ENCODE measurements around the gene SETBP1. TPM values are rescaled to one million over a fixed set of nuclear protein-coding genes. Genes with fewer than 3 reads are reported as not detected.

Gene SETBP1
- total RNA-seq, 1 donor from 2014 or later, result 12.0 TPM

- Histone ChIP-seq H3K4me2 (no peak overlapping the region), H3K36me3 (no peaks in the 10 kb centered on the region), H3K27me3 (no peaks in the 10 kb centered on the region), H3K9me3 (ENCODE audit: low read depth) (no peaks in the 10 kb centered on the region), H3K27ac (no peak overlapping the region), H3K9ac (no peak overlapping the region), H4K20me1 (ENCODE audit: low read depth) (no peaks in the 10 kb centered on the region), H3F3A (ENCODE audit: low read depth) (no peaks in the 10 kb centered on the region), H3K4me1 (peaks cover 39% of the 10 kb centered on the region), H2AFZ (replicated peaks) (no peak overlapping the region), H3K79me2 (ENCODE audit: low read depth) (no peaks in the 10 kb centered on the region), H3K4me3 (no peak overlapping the region)
- H3K27ac Mint-ChIP-seq, result no peak overlapping the region
- no peaks in the 10 kb centered on the region for H3K27me3 Mint-ChIP-seq (ENCODE audit: insufficient read depth, low read depth)
- no peak overlapping the region for H3K4me3 Mint-ChIP-seq
- TF ChIP-seq CTCF (IDR thresholded peaks at IDR 0.05) (no peak), EZH2phosphoT487 (IDR thresholded peaks at IDR 0.05) (no peak), EZH2 (IDR thresholded peaks at IDR 0.05) (no peak)
- H3K9me3 Mint-ChIP-seq, result no peaks in the 10 kb centered on the region
- no peak for DNase-seq (ENCODE audit: low spot score)
- peaks cover 66% of the 10 kb centered on the region for H3K4me1 Mint-ChIP-seq
- peaks cover 15% of the 10 kb centered on the region for H3K36me3 Mint-ChIP-seq
Measured at GRCh38 chr18:44793685-44794084, 113.0 kb downstream of the SETBP1 start.

- Histone ChIP-seq H3K27ac (no peak overlapping the region), H2AFZ (replicated peaks) (no peak overlapping the region), H3K9me3 (ENCODE audit: low read depth) (no peaks in the 10 kb centered on the region), H3K4me2 (no peak overlapping the region), H3K4me3 (no peak overlapping the region), H3K4me1 (peaks cover 24% of the 10 kb centered on the region), H4K20me1 (ENCODE audit: low read depth) (no peaks in the 10 kb centered on the region), H3K27me3 (no peaks in the 10 kb centered on the region), H3K9ac (no peak overlapping the region), H3F3A (ENCODE audit: low read depth) (no peaks in the 10 kb centered on the region), H3K36me3 (no peaks in the 10 kb centered on the region), H3K79me2 (ENCODE audit: low read depth) (no peaks in the 10 kb centered on the region)
- peaks cover 60% of the 10 kb centered on the region for H3K4me1 Mint-ChIP-seq
- no peaks in the 10 kb centered on the region for H3K27me3 Mint-ChIP-seq (ENCODE audit: insufficient read depth, low read depth)
- H3K36me3 Mint-ChIP-seq, result peaks cover 23% of the 10 kb centered on the region
- DNase-seq (ENCODE audit: low spot score), result no peak
- H3K4me3 Mint-ChIP-seq, result no peak overlapping the region
- H3K27ac Mint-ChIP-seq, result no peak overlapping the region
- H3K9me3 Mint-ChIP-seq, result peaks cover under 1% of the 10 kb centered on the region
- TF ChIP-seq CTCF (IDR thresholded peaks at IDR 0.05) (no peak), EZH2phosphoT487 (IDR thresholded peaks at IDR 0.05) (no peak), EZH2 (IDR thresholded peaks at IDR 0.05) (no peak)
Measured at GRCh38 chr18:44795241-44795640, 114.6 kb downstream of the SETBP1 start.

GRCh38 chr18:44796429-44797428 is 116.0 kb downstream of the SETBP1 start:
- no peak overlapping the region for H3K4me2 ChIP-seq
- H2AFZ ChIP-seq (replicated peaks), result no peak overlapping the region
- no peaks in the 10 kb centered on the region for H3F3A ChIP-seq (ENCODE audit: low read depth)
- H3K9ac ChIP-seq, result no peak overlapping the region
- no peak for TF ChIP-seq CTCF (IDR thresholded peaks at IDR 0.05)
- TF ChIP-seq EZH2 (IDR thresholded peaks at IDR 0.05), result no peak
- no peak for TF ChIP-seq EZH2phosphoT487 (IDR thresholded peaks at IDR 0.05)
- no peaks in the 10 kb centered on the region for H4K20me1 ChIP-seq (ENCODE audit: low read depth)
- Mint-ChIP-seq H3K27me3 (ENCODE audit: insufficient read depth, low read depth) (peaks cover 2% of the 10 kb centered on the region), H3K4me3 (no peak overlapping the region), H3K9me3 (peaks cover 6% of the 10 kb centered on the region), H3K27ac (peak overlapping the region; percentile 42), H3K36me3 (peaks cover 33% of the 10 kb centered on the region), H3K4me1 (peaks cover 45% of the 10 kb centered on the region)
- H3K27me3 ChIP-seq, result no peaks in the 10 kb centered on the region
- no peaks in the 10 kb centered on the region for H3K79me2 ChIP-seq (ENCODE audit: low read depth)
- H3K4me1 ChIP-seq, result peaks cover 20% of the 10 kb centered on the region
- H3K27ac ChIP-seq, result no peak overlapping the region
- DNase-seq (ENCODE audit: low spot score), result no peak
- no peaks in the 10 kb centered on the region for H3K9me3 ChIP-seq (ENCODE audit: low read depth)
- no peak overlapping the region for H3K4me3 ChIP-seq
- no peaks in the 10 kb centered on the region for H3K36me3 ChIP-seq

All from neural progenitor cell (in vitro differentiated cells).